ENCODE measurements around the gene NEK1.

Gene NEK1

GRCh38 chr4:169485791-169486742 lies 126.3 kb downstream of the NEK1 start:
- TF ChIP-seq, protein P1, sequence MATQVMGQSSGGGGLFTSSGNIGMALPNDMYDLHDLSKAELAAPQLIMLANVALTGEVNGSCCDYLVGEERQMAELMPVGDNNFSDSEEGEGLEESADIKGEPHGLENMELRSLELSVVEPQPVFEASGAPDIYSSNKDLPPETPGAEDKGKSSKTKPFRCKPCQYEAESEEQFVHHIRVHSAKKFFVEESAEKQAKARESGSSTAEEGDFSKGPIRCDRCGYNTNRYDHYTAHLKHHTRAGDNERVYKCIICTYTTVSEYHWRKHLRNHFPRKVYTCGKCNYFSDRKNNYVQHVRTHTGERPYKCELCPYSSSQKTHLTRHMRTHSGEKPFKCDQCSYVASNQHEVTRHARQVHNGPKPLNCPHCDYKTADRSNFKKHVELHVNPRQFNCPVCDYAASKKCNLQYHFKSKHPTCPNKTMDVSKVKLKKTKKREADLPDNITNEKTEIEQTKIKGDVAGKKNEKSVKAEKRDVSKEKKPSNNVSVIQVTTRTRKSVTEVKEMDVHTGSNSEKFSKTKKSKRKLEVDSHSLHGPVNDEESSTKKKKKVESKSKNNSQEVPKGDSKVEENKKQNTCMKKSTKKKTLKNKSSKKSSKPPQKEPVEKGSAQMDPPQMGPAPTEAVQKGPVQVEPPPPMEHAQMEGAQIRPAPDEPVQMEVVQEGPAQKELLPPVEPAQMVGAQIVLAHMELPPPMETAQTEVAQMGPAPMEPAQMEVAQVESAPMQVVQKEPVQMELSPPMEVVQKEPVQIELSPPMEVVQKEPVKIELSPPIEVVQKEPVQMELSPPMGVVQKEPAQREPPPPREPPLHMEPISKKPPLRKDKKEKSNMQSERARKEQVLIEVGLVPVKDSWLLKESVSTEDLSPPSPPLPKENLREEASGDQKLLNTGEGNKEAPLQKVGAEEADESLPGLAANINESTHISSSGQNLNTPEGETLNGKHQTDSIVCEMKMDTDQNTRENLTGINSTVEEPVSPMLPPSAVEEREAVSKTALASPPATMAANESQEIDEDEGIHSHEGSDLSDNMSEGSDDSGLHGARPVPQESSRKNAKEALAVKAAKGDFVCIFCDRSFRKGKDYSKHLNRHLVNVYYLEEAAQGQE (IDR thresholded peaks at IDR 0.05; ENCODE audit: insufficient read depth in 1 of 2, low read depth in 2 of 2, low read length in 2 of 2): no peak
- no peak for TF ChIP-seq TAF1 (IDR thresholded peaks at IDR 0.05; ENCODE audit: borderline replicate concordance, insufficient read depth, low read length)
- no peak for TF ChIP-seq FOXP2 (optimal IDR thresholded peaks at IDR 0.05; ENCODE audit: borderline replicate concordance, extremely low read depth, extremely low read length, insufficient read depth)
- no peak for TF ChIP-seq POLR2AphosphoS5 (IDR thresholded peaks at IDR 0.05; ENCODE audit: low read depth, low read length)
- TF ChIP-seq SIN3A (IDR thresholded peaks at IDR 0.05; ENCODE audit: borderline replicate concordance, insufficient read depth, low read length): no peak

GRCh38 chr4:169485086-169485485 lies 127.3 kb downstream of the NEK1 start:
- no peak for TF ChIP-seq TAF1 (IDR thresholded peaks at IDR 0.05; ENCODE audit: borderline replicate concordance, insufficient read depth, low read length)
- TF ChIP-seq FOXP2 (optimal IDR thresholded peaks at IDR 0.05; ENCODE audit: borderline replicate concordance, extremely low read depth, extremely low read length, insufficient read depth): no peak
- TF ChIP-seq, protein P1 (IDR thresholded peaks at IDR 0.05; ENCODE audit: insufficient read depth in 1 of 2, low read depth in 2 of 2, low read length in 2 of 2): no peak
- no peak for TF ChIP-seq POLR2AphosphoS5 (IDR thresholded peaks at IDR 0.05; ENCODE audit: low read depth, low read length)
- no peak for TF ChIP-seq SIN3A (IDR thresholded peaks at IDR 0.05; ENCODE audit: borderline replicate concordance, insufficient read depth, low read length)

DNA sequence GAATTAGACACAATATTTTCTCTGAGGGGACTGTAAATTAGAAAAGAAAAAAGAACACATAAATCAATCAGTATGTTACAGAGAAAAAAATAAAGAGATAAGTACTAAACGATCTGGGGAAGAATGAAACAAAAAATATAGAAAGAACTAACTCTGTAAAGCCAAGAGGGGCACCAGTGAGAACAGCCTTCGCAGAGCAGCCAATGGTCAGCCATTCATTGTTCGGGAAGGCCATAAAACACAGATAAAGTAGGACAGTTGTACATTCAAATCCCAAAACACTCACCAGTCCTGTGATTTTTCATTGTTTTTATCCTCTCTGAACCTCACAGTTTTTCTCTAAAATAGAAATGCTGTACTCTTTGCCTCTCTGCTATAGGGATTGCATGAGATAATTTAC lies 127.9 kb downstream of the NEK1 start:
- TF ChIP-seq POLR2AphosphoS5 (IDR thresholded peaks at IDR 0.05; ENCODE audit: low read depth, low read length) (no peak), TAF1 (IDR thresholded peaks at IDR 0.05; ENCODE audit: borderline replicate concordance, insufficient read depth, low read length) (no peak), SIN3A (IDR thresholded peaks at IDR 0.05; ENCODE audit: borderline replicate concordance, insufficient read depth, low read length) (no peak), FOXP2 (optimal IDR thresholded peaks at IDR 0.05; ENCODE audit: borderline replicate concordance, extremely low read depth, extremely low read length, insufficient read depth) (no peak)
- TF ChIP-seq, protein P1 (IDR thresholded peaks at IDR 0.05; ENCODE audit: insufficient read depth in 1 of 2, low read depth in 2 of 2, low read length in 2 of 2): no peak

- TF ChIP-seq FOXP2 (optimal IDR thresholded peaks at IDR 0.05; ENCODE audit: borderline replicate concordance, extremely low read depth, extremely low read length, insufficient read depth) (no peak), POLR2AphosphoS5 (IDR thresholded peaks at IDR 0.05; ENCODE audit: low read depth, low read length) (no peak), TAF1 (IDR thresholded peaks at IDR 0.05; ENCODE audit: borderline replicate concordance, insufficient read depth, low read length) (no peak), SIN3A (IDR thresholded peaks at IDR 0.05; ENCODE audit: borderline replicate concordance, insufficient read depth, low read length) (no peak)
- TF ChIP-seq, protein P1 (IDR thresholded peaks at IDR 0.05; ENCODE audit: insufficient read depth in 1 of 2, low read depth in 2 of 2, low read length in 2 of 2): no peak
Observed at GRCh38 chr4:169464080-169464479, 148.3 kb downstream of the NEK1 start.

Data from PFSK-1 (cell line).